GM20000 (cell line): ENCODE measurements around the gene PCDHB14.
"Not testable (repeated sequence)": the region's sequence is repeated elsewhere in the genome, so short reads cannot be mapped to it uniquely, and the experiment has no call there.

Source experiments
- DNase-seq: peaks from one replicate; pipeline ENCODE4 v3.0.0; 2012; ENCODE audit warnings: low spot score
- TF ChIP-seq, protein P1 (sequence below): IDR thresholded peaks from 2 replicates; pipeline ENCODE4 v1.5.1; 2012; ENCODE audit warnings: mild to moderate bottlenecking, control low read depth; ENCODE audit errors: extremely low read depth, missing control alignments

Gene PCDHB14

DNA sequence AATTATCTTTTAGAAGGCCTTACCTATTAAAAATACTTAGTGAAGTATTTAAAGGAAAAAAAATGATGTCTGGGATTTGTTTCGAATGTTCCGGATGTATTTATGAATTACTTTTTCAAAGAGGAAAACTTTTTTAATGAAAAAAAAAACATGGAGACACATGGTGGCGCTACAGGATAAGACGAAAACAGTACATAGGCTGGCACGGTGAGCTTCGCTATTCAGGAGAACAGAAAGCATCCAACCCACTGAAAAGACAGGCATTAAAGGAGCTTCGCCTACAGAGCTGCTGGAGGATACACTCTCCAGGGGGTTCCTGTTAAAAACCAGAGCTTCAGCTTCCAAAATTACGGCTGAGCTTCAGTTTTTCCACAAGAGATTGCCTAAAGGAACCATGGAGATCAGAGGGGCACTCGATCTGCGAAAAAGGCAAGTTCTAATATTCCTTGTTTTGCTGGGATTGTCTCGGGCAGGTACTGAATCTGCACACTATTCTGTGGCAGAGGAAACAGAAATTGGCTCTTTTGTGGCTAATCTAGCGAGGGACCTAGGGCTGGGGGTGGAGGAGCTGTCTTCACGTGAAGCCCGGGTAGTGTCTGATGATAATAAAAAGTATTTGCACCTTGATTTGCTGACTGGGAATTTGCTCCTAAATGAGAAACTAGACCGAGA lies at the start of gene PCDHB14:
Gene PCDHB14, plus strand, starts transcription at position 232 of the 672 bp plus-strand sequence. Its CDS starts 163 bp downstream, at position 395.
- no peak for DNase-seq
- TF ChIP-seq, protein P1, sequence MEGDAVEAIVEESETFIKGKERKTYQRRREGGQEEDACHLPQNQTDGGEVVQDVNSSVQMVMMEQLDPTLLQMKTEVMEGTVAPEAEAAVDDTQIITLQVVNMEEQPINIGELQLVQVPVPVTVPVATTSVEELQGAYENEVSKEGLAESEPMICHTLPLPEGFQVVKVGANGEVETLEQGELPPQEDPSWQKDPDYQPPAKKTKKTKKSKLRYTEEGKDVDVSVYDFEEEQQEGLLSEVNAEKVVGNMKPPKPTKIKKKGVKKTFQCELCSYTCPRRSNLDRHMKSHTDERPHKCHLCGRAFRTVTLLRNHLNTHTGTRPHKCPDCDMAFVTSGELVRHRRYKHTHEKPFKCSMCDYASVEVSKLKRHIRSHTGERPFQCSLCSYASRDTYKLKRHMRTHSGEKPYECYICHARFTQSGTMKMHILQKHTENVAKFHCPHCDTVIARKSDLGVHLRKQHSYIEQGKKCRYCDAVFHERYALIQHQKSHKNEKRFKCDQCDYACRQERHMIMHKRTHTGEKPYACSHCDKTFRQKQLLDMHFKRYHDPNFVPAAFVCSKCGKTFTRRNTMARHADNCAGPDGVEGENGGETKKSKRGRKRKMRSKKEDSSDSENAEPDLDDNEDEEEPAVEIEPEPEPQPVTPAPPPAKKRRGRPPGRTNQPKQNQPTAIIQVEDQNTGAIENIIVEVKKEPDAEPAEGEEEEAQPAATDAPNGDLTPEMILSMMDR = no peak

DNA sequence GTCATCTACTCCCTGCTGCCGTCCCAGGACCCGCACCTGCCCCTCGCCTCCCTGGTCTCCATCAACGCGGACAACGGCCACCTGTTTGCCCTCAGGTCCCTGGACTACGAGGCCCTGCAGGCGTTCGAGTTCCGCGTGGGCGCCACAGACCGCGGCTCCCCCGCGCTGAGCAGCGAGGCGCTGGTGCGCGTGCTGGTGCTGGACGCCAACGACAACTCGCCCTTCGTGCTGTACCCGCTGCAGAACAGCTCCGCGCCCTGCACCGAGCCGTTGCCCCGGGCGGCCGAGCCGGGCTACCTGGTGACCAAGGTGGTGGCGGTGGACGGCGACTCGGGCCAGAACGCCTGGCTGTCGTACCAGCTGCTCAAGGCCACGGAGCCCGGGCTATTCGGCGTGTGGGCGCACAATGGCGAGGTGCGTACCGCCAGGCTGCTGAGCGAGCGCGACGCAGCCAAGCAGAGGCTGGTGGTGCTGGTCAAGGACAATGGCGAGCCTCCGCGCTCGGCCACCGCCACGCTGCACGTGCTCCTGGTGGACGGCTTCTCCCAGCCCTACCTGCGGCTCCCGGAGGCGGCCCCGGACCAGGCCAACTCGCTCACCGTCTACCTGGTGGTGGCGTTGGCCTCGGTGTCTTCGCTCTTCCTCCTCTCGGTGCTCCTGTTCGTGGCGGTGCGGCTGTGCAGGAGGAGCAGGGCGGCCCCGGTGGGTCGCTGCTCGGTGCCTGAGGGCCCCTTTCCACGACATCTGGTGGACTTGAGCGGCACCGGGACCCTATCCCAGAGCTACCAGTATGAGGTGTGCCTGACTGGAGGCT lies 48.6 kb upstream of the PCDHB14 start:
- not testable (repeated sequence) for DNase-seq

DNA sequence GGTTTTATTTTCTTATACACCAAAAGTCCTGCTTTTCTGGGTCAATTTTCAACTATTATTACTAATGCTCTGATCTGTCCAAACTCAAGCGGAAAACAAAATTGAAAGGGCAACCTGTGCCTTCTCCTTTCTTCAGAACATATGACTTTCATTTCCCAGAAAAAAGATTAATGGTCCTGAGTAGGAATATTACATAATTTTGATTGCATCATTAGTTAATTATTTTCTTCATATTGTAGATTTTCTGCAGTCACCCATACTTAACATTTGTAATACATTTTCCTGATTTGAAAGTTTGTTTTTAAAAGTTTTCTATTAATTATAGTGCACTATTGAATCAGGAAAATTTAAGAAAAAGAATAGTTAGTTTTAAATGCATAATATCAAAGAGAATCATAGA lies 47.2 kb upstream of the PCDHB14 start:
- no peak for DNase-seq
- TF ChIP-seq, protein P1 = no peak

DNA sequence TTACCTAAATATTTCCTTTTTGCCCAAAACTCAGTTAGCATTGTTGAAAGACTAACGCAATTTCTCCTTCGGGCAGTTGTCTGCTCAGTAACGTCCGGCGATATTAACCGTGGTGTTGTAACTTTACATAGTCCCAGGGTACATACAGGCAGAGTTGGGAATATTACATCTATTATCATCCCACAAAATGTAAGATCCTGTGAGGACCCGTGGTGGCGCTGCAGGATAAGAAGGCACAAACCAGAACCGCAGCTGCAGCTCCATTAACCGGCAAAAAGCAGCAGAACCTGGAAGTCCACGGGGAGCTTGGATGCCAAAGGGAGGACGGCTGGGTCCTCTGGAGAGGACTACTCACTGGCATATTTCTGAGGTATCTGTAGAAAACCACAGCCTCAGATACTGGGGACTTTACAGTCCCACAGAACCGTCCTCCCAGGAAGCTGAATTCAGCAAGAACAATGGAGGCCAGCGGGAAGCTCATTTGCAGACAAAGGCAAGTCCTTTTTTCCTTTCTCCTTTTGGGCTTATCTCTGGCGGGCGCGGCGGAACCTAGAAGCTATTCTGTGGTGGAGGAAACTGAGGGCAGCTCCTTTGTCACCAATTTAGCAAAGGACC lies 45.5 kb upstream of the PCDHB14 start, which contains the start of gene PCDHB8:
Gene PCDHB8, plus strand, starts transcription at position 214 of the 615 bp plus-strand sequence. Its CDS starts 245 bp downstream, at position 459.
- DNase-seq = not testable (repeated sequence)

DNA sequence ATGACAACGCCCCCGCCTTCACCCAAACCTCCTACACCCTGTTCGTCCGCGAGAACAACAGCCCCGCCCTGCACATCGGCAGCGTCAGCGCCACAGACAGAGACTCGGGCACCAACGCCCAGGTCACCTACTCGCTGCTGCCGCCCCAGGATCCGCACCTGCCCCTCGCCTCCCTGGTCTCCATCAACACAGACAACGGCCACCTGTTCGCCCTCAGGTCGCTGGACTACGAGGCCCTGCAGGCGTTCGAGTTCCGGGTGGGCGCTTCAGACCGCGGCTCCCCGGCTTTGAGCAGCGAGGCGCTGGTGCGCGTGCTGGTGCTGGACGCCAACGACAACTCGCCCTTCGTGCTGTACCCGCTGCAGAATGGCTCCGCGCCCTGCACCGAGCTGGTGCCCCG lies 43.8 kb upstream of the PCDHB14 start:
- DNase-seq = not testable (repeated sequence)

DNA sequence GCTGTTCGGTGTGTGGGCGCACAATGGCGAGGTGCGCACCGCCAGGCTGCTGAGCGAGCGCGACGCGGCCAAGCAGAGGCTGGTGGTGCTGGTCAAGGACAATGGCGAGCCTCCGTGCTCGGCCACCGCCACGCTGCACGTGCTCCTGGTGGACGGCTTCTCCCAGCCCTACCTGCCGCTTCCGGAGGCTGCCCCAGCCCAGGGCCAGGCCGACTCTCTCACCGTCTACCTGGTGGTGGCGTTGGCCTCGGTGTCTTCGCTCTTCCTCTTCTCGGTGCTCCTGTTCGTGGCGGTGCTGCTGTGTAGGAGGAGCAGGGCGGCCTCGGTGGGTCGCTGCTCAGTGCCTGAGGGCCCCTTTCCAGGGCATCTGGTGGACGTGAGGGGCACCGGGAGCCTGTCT lies 43.3 kb upstream of the PCDHB14 start:
- DNase-seq = not testable (repeated sequence)

DNA sequence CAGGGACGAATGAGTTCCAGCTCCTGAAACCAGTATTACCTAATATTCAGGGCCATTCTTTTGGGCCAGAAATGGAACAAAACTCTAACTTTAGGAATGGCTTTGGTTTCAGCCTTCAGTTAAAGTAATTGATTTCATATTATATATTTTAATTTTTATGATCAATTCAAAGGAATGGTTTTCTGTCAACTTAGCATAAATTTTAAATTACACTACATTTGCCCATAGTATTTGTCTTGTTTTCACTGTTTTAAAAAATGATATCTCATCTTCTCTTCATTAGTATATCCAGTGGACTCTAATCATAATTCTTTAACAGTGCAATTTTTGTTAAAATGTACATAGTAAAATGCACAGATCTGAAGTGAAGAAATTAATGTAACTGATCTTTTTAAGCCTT lies 42.8 kb upstream of the PCDHB14 start:
- TF ChIP-seq, protein P1 = no peak
- no peak for DNase-seq

DNA sequence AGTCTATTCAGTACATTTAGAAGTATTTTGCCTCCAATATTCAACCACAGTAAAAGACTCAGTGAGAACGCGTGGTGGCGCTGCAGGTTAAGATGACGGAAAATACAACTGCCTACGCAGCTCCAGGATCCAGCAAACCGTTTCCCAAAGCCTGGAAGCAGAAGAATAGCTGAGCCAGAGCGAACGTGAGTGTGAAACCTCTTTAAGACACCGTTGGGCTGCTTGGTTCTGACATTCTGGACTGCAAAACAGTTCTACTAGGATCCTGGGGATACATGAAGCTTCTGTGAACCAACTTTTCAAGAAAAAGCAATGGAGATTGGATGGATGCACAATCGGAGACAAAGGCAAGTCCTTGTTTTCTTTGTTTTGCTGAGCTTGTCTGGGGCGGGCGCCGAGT lies 40.9 kb upstream of the PCDHB14 start, which contains the start of gene PCDHB16:
Gene PCDHB16, plus strand, starts transcription at position 140 of the 400 bp plus-strand sequence. Its CDS starts 173 bp downstream, at position 313.
- TF ChIP-seq, protein P1 = no peak
- no peak for DNase-seq

DNA sequence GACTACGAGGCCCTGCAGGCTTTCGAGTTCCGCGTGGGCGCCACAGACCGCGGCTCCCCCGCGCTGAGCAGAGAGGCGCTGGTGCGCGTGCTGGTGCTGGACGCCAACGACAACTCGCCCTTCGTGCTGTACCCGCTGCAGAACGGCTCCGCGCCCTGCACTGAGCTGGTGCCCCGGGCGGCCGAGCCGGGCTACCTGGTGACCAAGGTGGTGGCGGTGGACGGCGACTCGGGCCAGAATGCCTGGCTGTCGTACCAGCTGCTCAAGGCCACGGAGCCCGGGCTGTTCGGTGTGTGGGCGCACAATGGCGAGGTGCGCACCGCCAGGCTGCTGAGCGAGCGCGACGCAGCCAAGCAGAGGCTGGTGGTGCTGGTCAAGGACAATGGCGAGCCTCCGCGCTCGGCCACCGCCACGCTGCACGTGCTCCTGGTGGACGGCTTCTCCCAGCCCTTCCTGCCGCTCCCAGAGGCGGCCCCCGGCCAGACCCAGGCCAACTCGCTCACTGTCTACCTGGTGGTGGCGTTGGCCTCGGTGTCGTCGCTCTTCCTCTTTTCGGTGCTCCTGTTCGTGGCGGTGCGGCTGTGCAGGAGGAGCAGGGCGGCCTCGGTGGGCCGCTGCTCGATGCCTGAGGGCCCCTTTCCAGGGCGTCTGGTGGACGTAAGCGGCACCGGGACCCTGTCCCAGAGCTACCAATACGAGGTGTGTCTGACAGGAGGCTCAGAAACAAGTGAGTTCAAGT lies 38.9 kb upstream of the PCDHB14 start:
- not testable (repeated sequence) for DNase-seq
